Dermis blood vessel endothelial cell (primary cell): ENCODE data around the gene BRD2. TPM values are rescaled to one million over a fixed set of nuclear protein-coding genes. Genes with fewer than 3 reads are reported as not detected.
"Not testable (repeated sequence)": the region's sequence is repeated elsewhere in the genome, so short reads cannot be mapped to it uniquely, and the experiment has no call there.

Experiments used
- DNase-seq: peaks from one replicate; pipeline ENCODE4 v3.0.0; 2010
- total RNA-seq: library from RNA; depleted of rRNA; stranded (reverse); fragments of >200 nt; gene quantifications from 2 replicates; pipeline ENCODE4 v1.2.3, GENCODE V29; 2014

Gene BRD2
- total RNA-seq = 60.2 and 86.7 TPM in 2 replicates

GRCh38 chr6:32968093-32968866 is at the start of gene BRD2:
Gene BRD2, plus strand, starts transcription at chr6:32968594. Its CDS starts 4,305 bp downstream, at chr6:32972899.
- peak; percentile 97 for DNase-seq

- no peak for DNase-seq
Observed at GRCh38 chr6:32920715-32921114, 47.7 kb upstream of the BRD2 start.

- no peak for DNase-seq
Observed at GRCh38 chr6:32922083-32922482, 46.3 kb upstream of the BRD2 start.

- DNase-seq = no peak
Observed at GRCh38 chr6:32931211-32931610, 37.2 kb upstream of the BRD2 start.

GRCh38 chr6:32932132-32932868 is 36.1 kb upstream of the BRD2 start:
- DNase-seq = no peak

GRCh38 chr6:32933661-32934085 is 34.7 kb upstream of the BRD2 start:
- peak; percentile 86 for DNase-seq

GRCh38 chr6:32935551-32936238 is 32.7 kb upstream of the BRD2 start:
- no peak for DNase-seq

- no peak for DNase-seq
Observed at GRCh38 chr6:32936239-32937152, 31.9 kb upstream of the BRD2 start.

GRCh38 chr6:32937230-32937633 is 31.2 kb upstream of the BRD2 start:
- no peak for DNase-seq

GRCh38 chr6:32938494-32938893 is 29.9 kb upstream of the BRD2 start:
- DNase-seq = no peak

GRCh38 chr6:32940656-32941213 is 27.7 kb upstream of the BRD2 start, which contains the start of gene HLA-DMB:
Gene HLA-DMB, minus strand, starts transcription at chr6:32941028. Its CDS starts 221 bp downstream, at chr6:32940807.
- DNase-seq = peak; percentile 89

- peak; percentile 66 for DNase-seq
Observed at GRCh38 chr6:32941214-32941768, 27.1 kb upstream of the BRD2 start.

GRCh38 chr6:32942555-32943123 is 25.8 kb upstream of the BRD2 start:
- DNase-seq = not testable (repeated sequence)

- DNase-seq = no peak
Observed at GRCh38 chr6:32943864-32944649, 24.3 kb upstream of the BRD2 start.

- DNase-seq = no peak
Observed at GRCh38 chr6:32945108-32945760, 23.2 kb upstream of the BRD2 start.

GRCh38 chr6:32945953-32946352 is 22.4 kb upstream of the BRD2 start:
- no peak for DNase-seq

GRCh38 chr6:32946893-32947292 is 21.5 kb upstream of the BRD2 start:
- no peak for DNase-seq

GRCh38 chr6:32947552-32948465 is 20.6 kb upstream of the BRD2 start:
- peak; percentile 77 for DNase-seq

GRCh38 chr6:32949113-32949512 is 19.3 kb upstream of the BRD2 start:
- no peak for DNase-seq
